GM20000 (cell line): Measurements from ENCODE around the gene GRID2.
A peak's percentile ranks its signal among the peaks of the same experiment; 100 is the strongest.
"Not testable (repeated sequence)": the region's sequence is repeated elsewhere in the genome, so short reads cannot be mapped to it uniquely, and the experiment has no call there.

Experiments used
- DNase-seq: peaks from one replicate; pipeline ENCODE4 v3.0.0; 2012; ENCODE audit warnings: low spot score
- TF ChIP-seq, protein P1 (sequence below): IDR thresholded peaks from 2 replicates; pipeline ENCODE4 v1.5.1; 2012; ENCODE audit warnings: mild to moderate bottlenecking, control low read depth; ENCODE audit errors: extremely low read depth, missing control alignments

Gene GRID2

DNA sequence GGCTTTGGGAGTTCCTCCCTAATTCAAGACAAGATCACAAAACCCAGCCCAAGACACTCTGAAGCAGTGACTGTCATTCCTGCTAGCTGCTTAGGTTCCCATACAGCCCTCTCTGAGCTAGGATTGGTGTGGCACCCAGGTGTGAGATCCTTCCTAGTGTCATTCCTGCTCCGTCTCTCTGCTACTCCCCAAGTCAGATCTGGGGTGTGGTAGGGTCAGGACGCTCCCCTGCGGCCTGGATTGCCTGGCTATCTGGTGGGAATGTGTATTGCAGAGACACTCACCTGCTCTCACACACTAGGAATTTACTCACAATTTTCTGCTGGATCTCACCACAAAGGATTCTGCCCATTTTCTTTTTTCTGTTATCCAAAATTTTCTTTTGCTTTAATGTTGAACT, 964.0 kb downstream of the GRID2 start:
- TF ChIP-seq, protein P1, sequence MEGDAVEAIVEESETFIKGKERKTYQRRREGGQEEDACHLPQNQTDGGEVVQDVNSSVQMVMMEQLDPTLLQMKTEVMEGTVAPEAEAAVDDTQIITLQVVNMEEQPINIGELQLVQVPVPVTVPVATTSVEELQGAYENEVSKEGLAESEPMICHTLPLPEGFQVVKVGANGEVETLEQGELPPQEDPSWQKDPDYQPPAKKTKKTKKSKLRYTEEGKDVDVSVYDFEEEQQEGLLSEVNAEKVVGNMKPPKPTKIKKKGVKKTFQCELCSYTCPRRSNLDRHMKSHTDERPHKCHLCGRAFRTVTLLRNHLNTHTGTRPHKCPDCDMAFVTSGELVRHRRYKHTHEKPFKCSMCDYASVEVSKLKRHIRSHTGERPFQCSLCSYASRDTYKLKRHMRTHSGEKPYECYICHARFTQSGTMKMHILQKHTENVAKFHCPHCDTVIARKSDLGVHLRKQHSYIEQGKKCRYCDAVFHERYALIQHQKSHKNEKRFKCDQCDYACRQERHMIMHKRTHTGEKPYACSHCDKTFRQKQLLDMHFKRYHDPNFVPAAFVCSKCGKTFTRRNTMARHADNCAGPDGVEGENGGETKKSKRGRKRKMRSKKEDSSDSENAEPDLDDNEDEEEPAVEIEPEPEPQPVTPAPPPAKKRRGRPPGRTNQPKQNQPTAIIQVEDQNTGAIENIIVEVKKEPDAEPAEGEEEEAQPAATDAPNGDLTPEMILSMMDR = no peak
- no peak for DNase-seq

DNA sequence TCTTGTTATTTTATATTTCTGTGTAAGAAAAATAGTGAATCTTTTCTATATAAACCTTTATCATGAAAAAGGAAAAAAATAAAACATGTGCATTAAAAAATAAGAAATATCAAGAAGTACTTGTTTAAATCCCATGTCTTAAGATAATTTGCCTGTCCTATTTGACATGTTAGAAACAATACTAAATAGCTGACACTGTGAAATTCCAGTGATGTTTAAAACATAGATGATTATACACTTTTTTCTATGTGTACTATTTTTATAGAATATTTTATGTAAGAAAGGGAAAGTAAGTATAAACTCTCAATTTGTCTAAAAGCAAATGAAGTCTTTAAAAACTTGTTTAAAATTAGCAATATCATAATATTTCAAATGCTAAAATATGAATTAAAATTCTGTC, 981.6 kb downstream of the GRID2 start:
- TF ChIP-seq, protein P1 = no peak
- no peak for DNase-seq

DNA sequence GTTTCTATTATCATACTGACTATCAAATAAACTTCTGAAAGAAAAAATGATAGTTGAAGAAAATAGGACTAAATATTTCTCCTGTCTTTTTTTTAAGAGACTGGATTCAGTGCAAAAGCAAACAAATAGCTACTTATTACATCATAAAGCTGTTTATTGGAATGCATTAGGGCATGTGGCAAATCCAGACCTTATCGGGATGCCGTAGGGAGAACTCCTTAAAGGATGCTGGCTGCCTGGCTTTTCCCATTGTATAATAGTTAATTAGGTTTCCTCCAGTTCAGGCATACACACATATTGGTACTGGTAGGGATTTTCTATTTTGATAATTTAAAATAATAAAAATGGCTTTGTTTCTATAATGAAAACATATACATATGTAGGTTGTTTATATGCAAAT, 985.5 kb downstream of the GRID2 start:
- TF ChIP-seq, protein P1 = no peak
- no peak for DNase-seq

DNA sequence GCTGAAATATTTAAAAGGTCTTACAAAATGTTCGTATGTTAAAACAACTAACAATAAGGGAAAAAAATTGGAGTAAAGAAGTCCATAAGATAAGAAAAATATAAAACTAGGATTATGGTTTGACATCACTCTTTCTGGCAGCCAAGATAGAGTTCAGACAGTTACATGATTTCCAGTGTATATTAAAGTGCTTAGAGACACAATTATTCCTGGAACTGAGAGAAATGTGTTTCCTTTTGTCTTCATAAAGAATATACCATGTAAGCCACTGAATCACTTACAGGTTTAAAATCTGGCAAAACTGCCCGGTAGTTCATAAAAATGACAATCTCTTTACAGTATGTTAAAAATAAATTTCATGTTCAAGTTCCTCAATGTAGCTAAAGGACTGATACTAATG, 986.1 kb downstream of the GRID2 start:
- DNase-seq = no peak
- TF ChIP-seq, protein P1 = no peak

DNA sequence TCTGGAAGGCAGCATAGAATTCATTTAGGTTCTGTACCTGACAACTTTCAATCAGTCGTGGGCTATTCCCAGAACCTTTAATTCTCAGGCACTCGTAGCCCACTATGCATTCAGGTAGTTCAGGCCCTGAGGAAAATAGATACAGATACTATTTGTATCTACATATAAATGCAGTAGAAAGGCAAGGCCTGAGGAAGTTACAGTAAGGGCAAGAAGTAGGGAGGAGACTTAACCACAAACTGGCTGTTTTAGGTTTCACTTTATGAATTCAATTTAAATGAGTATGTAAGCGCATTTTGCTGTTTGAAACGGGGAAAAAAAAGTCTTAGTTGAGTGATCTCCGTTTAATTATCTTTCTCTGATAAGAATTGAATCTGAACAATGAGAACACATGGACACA, 995.4 kb downstream of the GRID2 start:
- peak; percentile 3 for DNase-seq
- TF ChIP-seq, protein P1 = no peak

DNA sequence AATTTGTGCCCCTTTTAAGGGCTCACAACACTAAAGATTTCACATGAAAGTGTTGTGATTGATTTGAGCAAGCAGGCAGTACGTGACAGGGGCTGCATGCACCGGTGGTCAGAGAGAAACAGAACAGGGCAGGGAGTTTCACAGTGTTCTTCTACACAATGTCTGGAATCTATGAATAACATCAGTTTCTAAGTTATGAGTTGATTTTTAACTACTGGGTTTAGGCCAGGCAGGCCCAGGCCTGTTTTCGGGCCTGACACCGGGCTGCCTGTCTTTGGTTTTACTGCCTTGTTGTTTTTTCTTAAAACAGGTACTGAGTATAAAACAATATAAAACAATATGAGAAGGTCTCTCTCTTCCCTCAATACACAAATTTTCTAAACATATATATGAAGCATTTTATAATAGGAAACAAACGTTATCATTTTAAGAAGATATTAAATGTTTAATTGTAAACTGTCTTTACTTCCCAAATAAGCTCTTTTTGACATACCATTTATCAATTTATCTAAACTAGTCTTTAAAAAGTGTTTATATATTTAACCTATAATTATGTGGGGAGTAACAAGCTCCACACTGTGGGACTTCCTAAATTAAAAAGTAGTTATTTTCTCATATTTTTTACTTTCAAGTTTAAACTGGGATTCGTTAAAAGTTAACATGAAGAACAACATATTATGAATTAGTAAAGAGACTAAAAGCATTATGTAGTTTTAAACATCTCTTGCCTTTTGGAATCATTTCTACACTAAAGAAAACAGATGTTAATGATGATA, 997.2 kb downstream of the GRID2 start:
- DNase-seq = not testable (repeated sequence)

DNA sequence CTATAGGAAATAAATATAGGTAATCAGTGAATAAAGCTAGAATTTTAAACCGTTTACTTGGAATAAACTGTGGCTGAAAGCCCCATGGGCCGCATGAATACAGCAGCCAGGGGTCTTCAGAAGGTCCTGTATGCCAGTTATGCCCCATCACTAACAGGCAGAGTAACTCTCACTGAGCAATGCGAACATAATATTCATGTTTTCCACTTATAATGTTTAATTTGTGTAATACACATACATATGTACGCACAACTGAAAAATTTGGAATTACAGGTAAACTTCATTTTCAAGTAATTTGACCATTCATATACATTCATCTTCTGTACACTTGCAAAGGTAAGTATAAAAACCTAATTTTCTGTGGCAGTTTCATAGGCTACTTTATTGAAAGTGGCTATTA, 998.5 kb downstream of the GRID2 start:
- TF ChIP-seq, protein P1 = no peak
- no peak for DNase-seq

DNA sequence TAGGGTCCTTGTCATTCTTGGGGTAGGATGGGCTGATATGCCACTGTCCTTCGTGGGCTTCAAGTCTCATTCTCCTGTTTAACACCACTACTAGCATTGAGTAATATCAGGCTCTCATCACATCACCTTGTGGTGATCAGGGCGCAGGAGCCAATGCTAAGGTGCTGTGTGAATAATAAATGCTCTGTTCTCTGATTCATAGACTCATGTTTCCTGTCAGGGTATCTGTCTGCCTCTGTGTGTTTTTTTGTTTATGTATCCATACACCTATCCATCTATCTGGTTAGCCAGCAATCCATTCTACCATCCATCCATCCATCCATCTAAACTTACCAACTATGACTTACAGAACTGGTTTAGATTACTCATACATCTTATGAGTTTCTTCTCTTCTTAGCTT, 999.7 kb downstream of the GRID2 start:
- DNase-seq = no peak
- TF ChIP-seq, protein P1 = no peak
